GM23338 (cell line): ENCODE results near the gene NCF2. TPM values are rescaled to one million over a fixed set of nuclear protein-coding genes. Genes with fewer than 3 reads are reported as not detected.

Source experiments
- ATAC-seq: fragments of 200-7000 bp; cut with Tn5 transposase; 3 replicates; pipeline ENCODE4 v1.9.1; 2020
- DNase-seq: peaks from one replicate; pipeline ENCODE4 v3.0.0-alpha.2; 2015; ENCODE audit warnings: low spot score
- H2AFZ ChIP-seq: fragments of 200-600 bp; sonication (generic); 2 replicates; pipeline ENCODE4 v1.8.0; 2016; ENCODE audit warnings: antibody characterized with exemption, mild to moderate bottlenecking, moderate library complexity
- H3F3A ChIP-seq: fragments of 200-600 bp; sonication (generic); replicated peaks from 2 replicates; pipeline ENCODE4 v1.8.0; 2017; ENCODE audit warnings: antibody characterized with exemption, mixed run types, low read depth
- H3K27ac ChIP-seq: fragments of 200-600 bp; sonication (generic); 2 replicates; pipeline ENCODE4 v1.6.1; 2016; ENCODE audit warnings: low read depth
- H3K27me3 ChIP-seq: fragments of 200-600 bp; sonication (generic); 2 replicates; pipeline ENCODE4 v1.8.0; 2016; ENCODE audit warnings: mild to moderate bottlenecking, mixed run types, moderate library complexity; ENCODE audit not compliant: insufficient read depth
- H3K36me3 ChIP-seq: fragments of 200-600 bp; sonication (generic); 2 replicates; pipeline ENCODE4 v1.8.0; 2016; ENCODE audit warnings: mild to moderate bottlenecking; ENCODE audit not compliant: insufficient read depth
- H3K4me1 ChIP-seq: fragments of 200-600 bp; sonication (generic); 2 replicates; pipeline ENCODE4 v1.8.0; 2016; ENCODE audit warnings: mild to moderate bottlenecking, moderate library complexity; ENCODE audit not compliant: insufficient read depth
- H3K4me2 ChIP-seq: fragments of 200-600 bp; sonication (generic); 2 replicates; pipeline ENCODE4 v1.7.1; 2017; ENCODE audit warnings: mixed run types
- H3K4me3 ChIP-seq: fragments of 200-600 bp; sonication (generic); 2 replicates; pipeline ENCODE4 v1.6.1; 2016; ENCODE audit warnings: mixed run types
- H3K79me2 ChIP-seq: fragments of 200-600 bp; sonication (generic); replicated peaks from 2 replicates; pipeline ENCODE4 v1.8.0; 2017; ENCODE audit warnings: mild to moderate bottlenecking; ENCODE audit not compliant: insufficient read depth
- H3K9me2 ChIP-seq: fragments of 200-600 bp; sonication (generic); 2 replicates; pipeline ENCODE4 v1.8.0; 2017; ENCODE audit not compliant: insufficient read depth
- H4K20me1 ChIP-seq: fragments of 200-600 bp; sonication (generic); replicated peaks from 2 replicates; pipeline ENCODE4 v1.8.0; 2017; ENCODE audit warnings: mild to moderate bottlenecking; ENCODE audit not compliant: insufficient read depth
- H3K27ac Mint-ChIP-seq: 2 replicates; pipeline ENCODE4 v1.8.0; 2020; ENCODE audit warnings: inconsistent platforms, mild to moderate bottlenecking, moderate library complexity, mixed read lengths
- H3K27me3 Mint-ChIP-seq: 3 replicates; pipeline ENCODE4 v1.8.0; 2022; ENCODE audit warnings: low read depth, mild to moderate bottlenecking, moderate library complexity, mixed read lengths, inconsistent platforms; ENCODE audit not compliant: insufficient read depth, poor library complexity
- H3K36me3 Mint-ChIP-seq: 3 replicates; pipeline ENCODE4 v1.8.0; 2021; ENCODE audit warnings: low read depth, mild to moderate bottlenecking, inconsistent platforms, moderate library complexity, mixed read lengths
- H3K4me1 Mint-ChIP-seq: 3 replicates; pipeline ENCODE4 v1.8.0; 2020; ENCODE audit warnings: mild to moderate bottlenecking, inconsistent platforms, mixed read lengths
- H3K4me3 Mint-ChIP-seq: 3 replicates; pipeline ENCODE4 v1.8.0; 2021; ENCODE audit warnings: moderate library complexity, mild to moderate bottlenecking, inconsistent platforms, mixed read lengths
- H3K9me3 Mint-ChIP-seq: 3 replicates; pipeline ENCODE4 v1.8.0; 2020; ENCODE audit warnings: moderate library complexity, mild to moderate bottlenecking, inconsistent platforms, mixed read lengths
- CREB1 ChIP-seq: fragments of 250-450 bp; sonication (Bioruptor Pico); IDR thresholded peaks from 2 replicates; pipeline ENCODE4 v1.5.0; 2020; ENCODE audit warnings: low read depth, mild to moderate bottlenecking, moderate library complexity
- CTCF ChIP-seq, 2 experiments: fragments of 200-600 bp in 1 of 2; sonication (generic) in 1 of 2; conservative IDR thresholded peaks; 2 replicates each; pipeline versions ENCODE4 v1.5.1 to v1.6.1; 2016 to 2017; ENCODE audit warnings: antibody characterized with exemption in 2 of 2, low read depth in 2 of 2, mild to moderate bottlenecking in 2 of 2, moderate library complexity in 1 of 2
- ETS1 ChIP-seq: IDR thresholded peaks from 2 replicates; pipeline ENCODE4 v1.6.1; 2016; ENCODE audit warnings: antibody characterized with exemption
- EZH2 ChIP-seq: fragments of 200-600 bp; sonication (generic); IDR thresholded peaks from one replicate; pipeline ENCODE4 v1.8.0; 2017; ENCODE audit warnings: antibody characterized with exemption, mild to moderate bottlenecking, low read depth; ENCODE audit not compliant: unreplicated experiment
- EZH2phosphoT487 ChIP-seq: fragments of 200-600 bp; sonication (generic); IDR thresholded peaks from one replicate; pipeline ENCODE4 v1.8.1; 2018; ENCODE audit warnings: antibody characterized with exemption; ENCODE audit not compliant: unreplicated experiment
- JUNB ChIP-seq: IDR thresholded peaks from one replicate; pipeline ENCODE4 v1.6.1; 2016; ENCODE audit warnings: antibody characterized with exemption; ENCODE audit not compliant: unreplicated experiment
- NANOG ChIP-seq: IDR thresholded peaks from 2 replicates; pipeline ENCODE4 v1.6.1; 2016; ENCODE audit warnings: antibody characterized with exemption, borderline replicate concordance
- POLR2AphosphoS5 ChIP-seq: IDR thresholded peaks from 2 replicates; pipeline ENCODE4 v1.6.1; 2016; ENCODE audit warnings: antibody characterized with exemption, low read depth
- REST ChIP-seq: IDR thresholded peaks from one replicate; pipeline ENCODE4 v1.6.1; 2018; ENCODE audit warnings: antibody characterized with exemption; ENCODE audit not compliant: unreplicated experiment
- STAT1 ChIP-seq: IDR thresholded peaks from one replicate; pipeline ENCODE4 v1.6.1; 2016; ENCODE audit warnings: antibody characterized with exemption; ENCODE audit not compliant: unreplicated experiment
- ZNF114 ChIP-seq: fragments of 250-450 bp; sonication (Bioruptor Pico); IDR thresholded peaks from 2 replicates; pipeline ENCODE4 v1.5.0; 2020; ENCODE audit warnings: mild to moderate bottlenecking, moderate library complexity
- ZNF331 ChIP-seq: fragments of 250-450 bp; sonication (Bioruptor Pico); IDR thresholded peaks from 2 replicates; pipeline ENCODE4 v1.5.0; 2020; ENCODE audit warnings: low read depth, mild to moderate bottlenecking, moderate library complexity
- ZNF462 ChIP-seq: fragments of 250-450 bp; sonication (Bioruptor Pico); IDR thresholded peaks from 2 replicates; pipeline ENCODE4 v1.5.0; 2020; ENCODE audit warnings: mild to moderate bottlenecking, moderate library complexity
- polyA plus RNA-seq: library from polyadenylated mRNA; unstranded; fragments of >200 nt; fragmentation: Nextera tagmentation; extraction: Ambion mirVana; gene quantifications from 2 replicates; pipeline ENCODE4 v1.2.1, GENCODE V29; 2016
- total RNA-seq: library from RNA; depleted of rRNA; stranded (reverse); fragments of >200 nt; shearing (Covaris generic); gene quantifications from 2 replicates; pipeline ENCODE4 v1.2.3, GENCODE V29; 2014

NCF2 gene
- total and polyA plus RNA-seq, 2 experiments from 2014 or later, result not detected

GRCh38 chr1:183602510-183602909 lies 12.3 kb upstream of the NCF2 start:
- Mint-ChIP-seq H3K4me3 (no peak overlapping the region), H3K27ac (no peak overlapping the region), H3K27me3 (peaks cover 4% of the 10 kb centered on the region), H3K4me1 (no peaks in the 10 kb centered on the region), H3K36me3 (no peaks in the 10 kb centered on the region), H3K9me3 (no peaks in the 10 kb centered on the region; the same call in 2 of the 3 replicates)
- H3K4me1 ChIP-seq, result no peaks in the 10 kb centered on the region
- no peaks in the 10 kb centered on the region for H3F3A ChIP-seq
- H3K27me3 ChIP-seq, result no peaks in the 10 kb centered on the region
- no peak overlapping the region for H2AFZ ChIP-seq
- no peak for ATAC-seq
- DNase-seq, result no peak
- no peak overlapping the region for H3K4me3 ChIP-seq
- no peak overlapping the region for H3K27ac ChIP-seq
- H3K36me3 ChIP-seq, result no peaks in the 10 kb centered on the region
- TF ChIP-seq NANOG (no peak), ZNF331 (CRISPR knock-in tag) (no peak), ZNF462 (CRISPR knock-in tag) (no peak), STAT1 (no peak), EZH2 (no peak), REST (no peak), ZNF114 (CRISPR knock-in tag) (no peak), EZH2phosphoT487 (no peak), POLR2AphosphoS5 (no peak), ETS1 (no peak), CREB1 (CRISPR knock-in tag) (no peak), JUNB (no peak), CTCF (conservative IDR thresholded peaks at IDR 0.05; ENCODE audit: low read depth in 2 of 2) (no peak)
- H3K4me2 ChIP-seq, result no peak overlapping the region
- 0 out of 2 replicates have a peak, but pooled peaks cover 8% of the 10 kb centered on the region for H3K9me2 ChIP-seq
- no peaks in the 10 kb centered on the region for H4K20me1 ChIP-seq
- no peaks in the 10 kb centered on the region for H3K79me2 ChIP-seq
